GM18519 (cell line): ENCODE results near the gene BAHCC1.

ENCODE experiments used
- ATAC-seq: cut with Tn5 transposase; IDR thresholded peaks from one replicate; pipeline ENCODE4 v1.9.1; 2021; ENCODE audit warnings: mild to moderate bottlenecking, moderate library complexity; ENCODE audit not compliant: unreplicated experiment, low FRiP score

The BAHCC1 gene

GRCh38 chr17:81385320-81386111 is 9.7 kb upstream of the BAHCC1 start:
- no peak for ATAC-seq

GRCh38 chr17:81386141-81386645 is 9.1 kb upstream of the BAHCC1 start:
- ATAC-seq, result no peak

DNA sequence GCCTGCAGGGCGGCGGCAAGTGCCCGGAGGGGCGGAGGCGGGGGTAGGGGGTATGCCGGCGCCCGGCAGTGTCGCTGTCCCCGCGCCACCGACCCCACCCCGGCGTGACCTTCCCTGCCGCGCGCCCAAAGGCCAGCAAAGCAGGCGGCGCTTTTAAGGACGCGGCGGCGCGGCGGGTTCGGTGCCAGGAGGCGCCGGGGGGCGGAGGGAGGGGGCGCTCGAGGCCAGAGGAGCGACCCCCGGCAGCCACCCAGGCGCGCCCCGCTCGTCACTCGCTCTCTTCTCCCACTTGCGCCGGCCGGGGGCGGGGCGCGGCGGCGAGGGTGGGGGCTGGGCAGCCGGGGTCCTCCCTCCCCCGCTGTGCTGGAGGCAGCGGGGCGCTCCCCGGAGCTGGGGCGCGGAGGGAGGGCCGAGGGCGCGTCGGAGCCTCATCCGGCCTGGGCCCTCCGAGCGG is 8.6 kb upstream of the BAHCC1 start:
- ATAC-seq, result no peak

GRCh38 chr17:81387100-81388090 is 7.9 kb upstream of the BAHCC1 start:
- ATAC-seq, result no peak

DNA sequence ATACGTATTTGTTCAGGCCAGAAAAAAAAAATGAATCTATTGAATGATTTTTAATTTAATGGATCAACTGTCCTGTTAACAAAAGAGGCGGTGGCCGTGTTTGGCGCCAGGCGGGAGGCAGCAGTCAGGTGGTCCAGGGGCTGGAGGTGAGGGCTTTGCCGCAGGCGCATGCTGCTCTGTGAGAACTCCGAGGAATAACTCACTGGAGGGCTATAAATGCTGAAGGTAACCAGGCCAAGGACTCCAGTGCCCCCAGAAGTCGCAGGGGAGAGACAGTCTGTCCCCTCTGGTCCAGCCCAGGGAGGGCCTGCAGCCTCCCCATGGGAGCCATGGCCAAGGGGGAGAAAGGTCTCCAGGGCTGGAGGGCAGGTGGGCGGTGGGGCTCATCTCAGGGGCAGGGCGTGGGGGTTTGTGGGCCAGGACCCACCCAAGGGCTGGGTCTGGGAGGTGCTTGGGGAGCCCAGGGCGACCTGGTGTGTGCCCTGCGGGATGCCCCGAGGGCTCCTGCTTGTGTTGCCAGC is 7.1 kb upstream of the BAHCC1 start:
- ATAC-seq, result no peak

- ATAC-seq, result no peak
Observed at GRCh38 chr17:81388612-81389367, 6.5 kb upstream of the BAHCC1 start.

DNA sequence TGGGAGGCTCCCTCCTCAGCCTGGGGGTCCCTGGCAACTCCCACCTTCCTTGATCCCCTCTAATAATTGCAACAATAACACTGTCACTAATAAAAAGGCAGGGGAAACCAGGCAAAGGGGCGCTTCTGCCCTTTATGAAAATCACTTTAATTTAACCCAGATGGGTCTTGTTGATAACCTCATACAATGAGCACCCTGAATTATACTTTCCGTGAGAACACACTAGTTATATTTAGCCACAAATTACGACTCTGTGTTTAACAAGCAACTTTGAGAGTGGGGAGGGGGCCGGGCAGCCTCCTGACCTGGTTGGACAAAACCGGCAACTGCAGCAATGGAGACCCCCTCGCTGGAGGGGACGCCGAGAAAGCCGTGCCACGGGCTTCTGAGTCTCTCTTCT is 5.7 kb upstream of the BAHCC1 start:
- no peak for ATAC-seq

DNA sequence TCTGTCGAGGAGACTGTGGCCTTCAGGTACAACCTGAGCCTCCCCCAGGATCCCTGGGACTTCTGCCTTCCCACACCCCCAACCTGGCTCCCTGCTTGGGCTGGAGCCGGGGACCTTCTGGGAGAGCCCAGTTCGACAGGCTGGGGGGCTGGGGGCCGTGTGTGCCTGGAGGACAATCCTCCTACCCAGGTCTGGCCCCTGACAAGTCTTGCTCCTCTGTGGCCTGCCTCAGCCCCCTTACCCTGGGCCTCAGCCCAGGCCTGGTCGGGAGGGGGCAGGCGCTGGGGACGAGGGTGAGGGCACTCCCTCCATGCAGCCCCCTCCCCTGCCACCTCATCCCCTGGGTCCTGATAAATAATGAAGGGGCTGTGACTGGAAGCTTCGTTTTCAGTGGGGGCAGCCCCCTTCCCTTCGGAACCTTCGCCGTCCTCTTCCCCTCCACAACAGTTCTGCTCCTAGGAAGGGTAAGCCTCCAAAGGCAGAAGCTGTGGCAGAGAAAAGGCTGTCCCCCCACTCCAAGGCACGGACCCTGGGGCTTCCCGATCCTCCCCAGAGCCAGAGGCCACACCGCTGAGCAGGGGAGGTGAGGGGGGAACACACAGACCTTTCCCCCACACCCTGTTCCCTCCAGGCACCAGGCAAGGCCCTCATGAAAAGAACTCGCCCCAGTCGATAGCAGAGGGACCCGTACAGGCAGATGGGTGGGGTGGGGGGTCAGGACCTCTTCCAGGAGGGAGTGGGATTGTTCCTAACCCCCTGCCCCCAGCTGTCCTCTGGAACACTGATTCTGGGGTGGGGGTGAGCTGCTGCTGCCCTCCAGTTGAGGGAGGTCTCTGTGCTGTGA is 5.0 kb upstream of the BAHCC1 start:
- no peak for ATAC-seq

- no peak for ATAC-seq
Observed at GRCh38 chr17:81390873-81391255, 4.4 kb upstream of the BAHCC1 start.

- ATAC-seq, result no peak
Observed at GRCh38 chr17:81391293-81391935, 3.8 kb upstream of the BAHCC1 start.

DNA sequence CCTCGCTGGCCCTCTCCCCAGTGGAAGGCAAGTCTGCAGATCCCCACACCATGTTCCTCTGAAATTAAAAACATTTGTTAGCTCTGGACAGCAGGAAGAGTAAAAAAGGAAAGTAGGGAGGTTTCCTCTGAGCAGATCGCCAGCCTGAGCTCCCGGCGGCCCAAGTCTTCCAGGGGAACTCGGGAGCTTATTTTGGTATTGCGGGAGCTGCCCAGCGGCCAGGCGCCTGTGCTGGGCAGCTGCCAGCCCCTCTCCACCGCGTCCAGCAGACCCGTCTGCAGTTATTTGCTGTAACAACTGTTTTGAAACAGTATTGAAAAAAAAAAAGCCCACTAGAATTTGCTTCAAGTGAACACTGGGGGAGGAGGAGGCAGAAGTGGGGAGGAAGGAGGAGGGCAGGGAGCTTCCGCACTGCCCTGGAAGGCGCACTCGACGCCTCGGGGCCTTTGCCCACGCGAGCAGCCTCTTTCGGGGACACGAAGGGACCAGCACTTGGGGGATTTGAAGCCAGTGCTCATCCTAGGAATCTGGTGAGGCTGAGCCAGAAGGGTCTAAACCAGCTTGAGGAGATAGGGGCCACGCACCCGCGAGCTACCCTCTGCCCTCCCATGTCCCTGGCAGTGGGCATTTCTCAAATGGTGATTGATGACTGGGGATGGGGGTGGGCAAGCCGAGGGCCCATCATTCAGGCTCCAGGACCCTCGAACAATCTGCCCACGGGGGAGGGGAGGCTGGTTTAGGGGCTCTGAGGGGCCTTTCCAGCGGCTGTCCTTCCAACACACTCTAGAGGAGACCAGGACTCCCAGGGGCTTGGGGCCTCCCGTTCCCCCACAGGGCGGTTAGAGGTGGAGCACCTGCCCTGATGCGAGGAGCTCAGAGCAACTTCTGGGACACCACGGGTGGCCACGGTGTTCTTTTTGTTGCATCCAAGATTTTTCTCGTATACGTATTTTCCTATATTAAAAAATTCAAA is 3.0 kb upstream of the BAHCC1 start:
- ATAC-seq, result no peak

DNA sequence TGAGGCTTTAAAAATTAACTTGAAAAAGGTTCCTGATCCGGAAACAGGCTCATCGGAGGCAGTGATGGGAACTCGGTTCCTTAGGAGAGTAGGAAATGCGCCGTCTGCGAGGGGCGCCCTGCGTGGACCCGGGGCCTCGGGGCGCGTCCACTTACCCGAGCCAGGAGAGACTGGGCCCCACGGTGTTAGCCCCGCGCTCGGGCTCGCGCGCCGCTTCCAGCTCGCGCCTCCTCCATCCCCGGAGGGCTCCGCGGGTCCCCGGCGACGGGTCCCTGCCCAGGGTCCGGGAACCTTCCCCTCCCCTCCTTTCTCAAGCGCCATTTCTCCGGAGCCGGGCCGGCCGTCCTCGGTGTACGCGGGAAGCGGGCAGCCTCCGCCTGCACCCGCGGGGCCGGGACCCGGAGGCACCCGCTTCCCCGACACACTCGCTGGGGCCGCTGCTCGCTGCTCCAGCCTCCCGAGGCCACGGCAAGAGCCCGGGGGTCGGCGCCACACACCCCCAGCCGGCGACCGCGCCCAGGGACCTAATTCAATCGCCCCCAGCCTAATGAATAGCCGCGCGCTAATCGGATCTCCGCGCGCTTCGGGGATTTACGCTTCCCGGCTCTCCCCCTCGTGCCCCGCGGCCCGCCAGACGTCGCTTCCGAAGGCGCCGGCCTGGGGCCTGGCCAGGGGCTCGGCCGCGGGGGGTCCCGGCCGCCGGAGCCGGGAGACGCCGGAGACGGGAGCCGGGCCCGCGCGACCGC is 2.2 kb upstream of the BAHCC1 start:
- ATAC-seq, result no peak

GRCh38 chr17:81393684-81394376 is 1.4 kb upstream of the BAHCC1 start:
- ATAC-seq, result no peak

DNA sequence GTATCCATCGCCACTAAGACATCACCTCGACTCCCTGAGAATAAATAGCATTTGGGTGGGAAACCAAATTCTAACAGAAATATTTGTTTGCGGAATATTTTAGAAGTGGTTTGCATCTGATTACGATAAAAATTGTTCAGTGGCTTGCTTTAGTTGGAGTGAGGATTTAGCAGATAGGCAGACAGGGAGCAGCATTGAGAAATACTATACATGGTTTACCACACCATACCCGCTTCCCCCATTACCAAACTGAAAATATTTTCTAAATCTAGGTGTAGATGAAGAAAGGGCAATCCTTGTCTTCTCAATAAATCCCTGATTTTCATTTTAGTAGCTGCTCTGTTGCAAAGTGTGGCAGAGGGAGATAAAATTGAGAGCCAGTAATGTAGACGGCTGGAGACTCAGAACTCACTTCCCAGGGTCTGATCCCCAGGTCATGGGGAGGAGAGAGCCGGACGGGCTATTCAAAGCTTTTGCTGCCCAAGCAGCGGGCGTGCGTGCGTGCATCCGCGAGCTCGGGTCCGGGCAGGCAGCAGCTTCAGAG is 808 bp upstream of the BAHCC1 start:
- ATAC-seq, result no peak

DNA sequence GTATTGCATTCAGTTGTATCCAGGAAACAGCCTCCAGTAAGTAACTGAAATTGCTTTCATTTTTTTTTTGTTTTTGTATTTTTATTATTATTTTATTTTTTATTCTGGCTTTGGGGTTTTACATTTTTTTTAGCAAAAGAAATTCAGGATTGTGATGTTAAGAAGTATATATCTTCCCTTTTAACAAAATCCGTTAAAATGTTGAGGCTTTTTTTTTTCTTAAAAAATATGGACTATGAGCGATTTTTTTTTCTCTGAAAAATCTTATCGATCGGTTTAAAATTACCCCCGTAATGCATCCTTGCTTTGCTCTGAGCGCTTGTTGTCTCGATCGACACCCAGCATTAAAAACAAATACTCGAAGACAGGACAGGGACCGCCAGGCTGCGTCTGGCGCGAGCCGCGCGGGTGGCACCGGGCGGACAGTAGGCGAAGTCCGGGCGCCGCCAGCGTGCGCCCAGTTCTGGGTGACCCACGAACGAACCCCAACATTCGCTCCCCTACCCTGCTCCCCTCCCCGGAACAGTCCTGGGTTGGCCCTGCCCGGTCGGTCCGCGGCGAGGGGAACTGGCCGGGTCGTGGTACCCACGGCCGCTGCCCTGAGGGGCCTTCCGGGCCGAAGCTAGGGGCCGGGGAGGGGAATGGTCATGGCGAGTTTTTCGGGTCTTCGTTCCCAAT is 482 bp downstream of the BAHCC1 start:
- no peak for ATAC-seq

DNA sequence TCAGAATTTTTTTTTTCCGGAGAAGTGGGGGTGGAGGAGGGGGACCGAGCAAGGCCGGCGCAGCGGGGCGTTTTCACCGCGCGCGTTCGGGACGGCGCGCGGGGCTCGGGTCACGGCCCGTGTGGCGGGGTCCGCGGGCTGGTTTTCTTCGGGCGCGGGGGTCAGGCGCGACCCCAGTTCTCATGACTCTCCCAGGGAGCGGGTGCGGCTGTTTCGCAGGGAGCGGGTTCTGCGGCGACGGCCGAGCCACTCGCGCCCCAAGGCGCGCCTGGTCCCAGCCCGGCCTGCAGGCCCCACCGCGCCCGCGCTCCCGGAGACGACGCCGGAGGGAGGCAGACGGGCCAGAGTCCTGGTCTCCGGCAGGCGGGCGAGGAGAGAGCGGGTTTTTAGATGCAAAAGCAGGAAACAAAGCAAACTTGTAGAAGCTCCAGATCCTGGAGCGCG is 1.0 kb downstream of the BAHCC1 start:
- ATAC-seq, result no peak
